ENCODE measurements around the gene CRYBA2. TPM values are rescaled to one million over a fixed set of nuclear protein-coding genes. Genes with fewer than 3 reads are reported as not detected.

CRYBA2 gene
- total RNA-seq, 1 experiment from 2014 or later = 13.5 TPM

DNA sequence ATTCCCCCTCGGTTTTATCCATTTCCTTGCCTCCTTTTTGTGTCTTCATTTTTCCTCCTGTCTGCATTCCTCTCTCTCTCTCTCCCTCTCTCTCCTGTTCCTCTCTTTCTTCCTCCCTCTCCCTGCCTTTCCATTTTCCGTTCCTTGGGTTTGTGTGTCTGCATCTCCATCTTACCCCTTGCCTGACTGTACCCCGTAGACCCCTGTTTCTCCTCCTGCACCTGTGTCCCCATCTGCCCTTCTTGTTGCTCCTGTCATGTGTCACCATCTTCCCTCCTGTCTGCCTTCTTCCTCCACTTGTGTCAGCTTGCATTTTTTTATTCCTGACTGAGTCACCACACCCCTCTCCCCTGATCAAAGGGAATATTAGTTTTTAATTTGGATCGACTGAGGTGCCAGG lies 32.0 kb downstream of the CRYBA2 start:
- no peak for ATAC-seq
- BruUV-seq (replicated peaks) = no TSS peak
- Histone ChIP-seq H3K9me3 (ENCODE audit: low read length) (no peaks in the 10 kb centered on the region), H3K79me2 (ENCODE audit: low read length) (no peaks in the 10 kb centered on the region), H3K9me2 (replicated peaks; ENCODE audit: low read length) (no peaks in the 10 kb centered on the region), H3K4me3 (ENCODE audit: low read length) (0 out of 2 replicates have a peak overlapping the region, but pooled peaks have one; percentile 12), H2AFZ (ENCODE audit: low read length) (no peak overlapping the region), H3K27me3 (ENCODE audit: low read length) (peaks cover 19% of the 10 kb centered on the region), H4K20me1 (ENCODE audit: low read length) (no peaks in the 10 kb centered on the region), H3K4me1 (ENCODE audit: insufficient read depth, low read length) (peaks cover 35% of the 10 kb centered on the region), H3K9ac (ENCODE audit: low read length) (no peak overlapping the region), H3K36me3 (ENCODE audit: low read depth, low read length) (no peaks in the 10 kb centered on the region), H3K27ac (ENCODE audit: low read length) (no peak overlapping the region), H3K4me2 (ENCODE audit: low read length) (peak overlapping the region; percentile 63), H3F3A (ENCODE audit: low read length, unreplicated experiment) (no peaks in the 10 kb centered on the region)
- TF ChIP-seq EZH2 (IDR thresholded peaks at IDR 0.05; ENCODE audit: low read length, unreplicated experiment) (no peak), EZH2phosphoT487 (IDR thresholded peaks at IDR 0.05; ENCODE audit: borderline replicate concordance, low read length) (no peak)
- TF ChIP-seq, protein P1, sequence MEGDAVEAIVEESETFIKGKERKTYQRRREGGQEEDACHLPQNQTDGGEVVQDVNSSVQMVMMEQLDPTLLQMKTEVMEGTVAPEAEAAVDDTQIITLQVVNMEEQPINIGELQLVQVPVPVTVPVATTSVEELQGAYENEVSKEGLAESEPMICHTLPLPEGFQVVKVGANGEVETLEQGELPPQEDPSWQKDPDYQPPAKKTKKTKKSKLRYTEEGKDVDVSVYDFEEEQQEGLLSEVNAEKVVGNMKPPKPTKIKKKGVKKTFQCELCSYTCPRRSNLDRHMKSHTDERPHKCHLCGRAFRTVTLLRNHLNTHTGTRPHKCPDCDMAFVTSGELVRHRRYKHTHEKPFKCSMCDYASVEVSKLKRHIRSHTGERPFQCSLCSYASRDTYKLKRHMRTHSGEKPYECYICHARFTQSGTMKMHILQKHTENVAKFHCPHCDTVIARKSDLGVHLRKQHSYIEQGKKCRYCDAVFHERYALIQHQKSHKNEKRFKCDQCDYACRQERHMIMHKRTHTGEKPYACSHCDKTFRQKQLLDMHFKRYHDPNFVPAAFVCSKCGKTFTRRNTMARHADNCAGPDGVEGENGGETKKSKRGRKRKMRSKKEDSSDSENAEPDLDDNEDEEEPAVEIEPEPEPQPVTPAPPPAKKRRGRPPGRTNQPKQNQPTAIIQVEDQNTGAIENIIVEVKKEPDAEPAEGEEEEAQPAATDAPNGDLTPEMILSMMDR (conservative IDR thresholded peaks at IDR 0.05; ENCODE audit: low read depth, low read length) = no peak
- DNase-seq = no peak
- CTCF ChIA-PET = no interaction called here
- POLR2A ChIA-PET (ENCODE audit: unreplicated experiment) = no interaction called here
- intact Hi-C loops (cut with micrococcal nuclease) = no loop called here

DNA sequence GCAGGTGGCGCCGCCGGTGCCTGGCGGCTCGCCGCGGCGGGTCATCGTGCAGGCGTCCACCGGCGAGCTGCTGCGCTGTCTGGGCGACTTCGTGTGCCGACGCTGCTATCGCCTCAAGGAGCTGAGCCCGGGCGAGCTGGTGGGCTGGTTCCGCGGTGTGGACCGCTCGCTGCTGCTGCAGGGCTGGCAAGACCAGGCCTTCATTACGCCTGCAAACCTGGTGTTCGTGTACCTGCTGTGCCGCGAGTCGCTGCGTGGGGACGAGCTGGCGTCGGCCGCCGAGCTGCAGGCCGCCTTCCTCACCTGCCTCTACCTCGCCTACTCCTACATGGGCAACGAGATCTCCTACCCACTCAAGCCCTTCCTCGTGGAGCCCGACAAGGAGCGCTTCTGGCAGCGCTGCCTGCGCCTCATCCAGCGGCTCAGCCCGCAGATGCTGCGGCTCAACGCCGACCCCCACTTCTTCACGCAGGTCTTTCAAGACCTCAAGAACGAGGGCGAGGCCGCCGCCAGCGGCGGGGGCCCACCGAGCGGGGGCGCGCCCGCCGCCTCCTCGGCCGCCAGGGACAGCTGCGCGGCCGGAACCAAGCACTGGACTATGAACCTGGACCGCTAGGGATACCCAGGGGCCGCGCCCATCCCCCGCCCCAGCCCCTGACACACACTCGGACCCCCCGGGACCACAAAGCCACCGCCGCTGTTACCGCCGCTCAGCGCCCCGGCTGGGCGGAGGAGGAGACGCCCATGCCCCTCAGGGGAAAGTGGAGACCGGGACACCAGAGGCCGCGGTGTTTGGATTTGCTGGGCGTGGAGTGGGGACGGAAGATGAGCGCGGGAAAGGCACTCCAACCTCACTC lies 32.7 kb downstream of the CRYBA2 start:
- no peaks in the 10 kb centered on the region for H3K9me2 ChIP-seq (replicated peaks; ENCODE audit: low read length)
- peaks cover 19% of the 10 kb centered on the region for H3K27me3 ChIP-seq (ENCODE audit: low read length)
- H3K9ac ChIP-seq (ENCODE audit: low read length) = no peak overlapping the region
- no peaks in the 10 kb centered on the region for H3F3A ChIP-seq (ENCODE audit: low read length, unreplicated experiment)
- intact Hi-C loops (cut with micrococcal nuclease) = no loop called here
- no peak for DNase-seq
- ChIA-PET CTCF (no interaction called here), POLR2A (ENCODE audit: unreplicated experiment) (no interaction called here)
- no peaks in the 10 kb centered on the region for H3K79me2 ChIP-seq (ENCODE audit: low read length)
- H4K20me1 ChIP-seq (ENCODE audit: low read length) = no peaks in the 10 kb centered on the region
- no peaks in the 10 kb centered on the region for H3K9me3 ChIP-seq (ENCODE audit: low read length)
- H3K36me3 ChIP-seq (ENCODE audit: low read depth, low read length) = no peaks in the 10 kb centered on the region
- BruUV-seq (replicated peaks) = no TSS peak
- peak overlapping the region; percentile 45; the same call in 1 of the 2 replicates for H3K4me3 ChIP-seq (ENCODE audit: low read length)
- TF ChIP-seq EZH2phosphoT487 (IDR thresholded peaks at IDR 0.05; ENCODE audit: borderline replicate concordance, low read length) (peak; percentile 83; the same call in 1 of the 2 replicates), EZH2 (IDR thresholded peaks at IDR 0.05; ENCODE audit: low read length, unreplicated experiment) (peak; percentile 94)
- TF ChIP-seq, protein P1 (conservative IDR thresholded peaks at IDR 0.05; ENCODE audit: low read depth, low read length) = no peak
- H3K4me1 ChIP-seq (ENCODE audit: insufficient read depth, low read length) = peaks cover 35% of the 10 kb centered on the region
- H3K27ac ChIP-seq (ENCODE audit: low read length) = no peak overlapping the region
- H2AFZ ChIP-seq (ENCODE audit: low read length) = no peak overlapping the region
- H3K4me2 ChIP-seq (ENCODE audit: low read length) = peak overlapping the region; percentile 63
- ATAC-seq = no peak

DNA sequence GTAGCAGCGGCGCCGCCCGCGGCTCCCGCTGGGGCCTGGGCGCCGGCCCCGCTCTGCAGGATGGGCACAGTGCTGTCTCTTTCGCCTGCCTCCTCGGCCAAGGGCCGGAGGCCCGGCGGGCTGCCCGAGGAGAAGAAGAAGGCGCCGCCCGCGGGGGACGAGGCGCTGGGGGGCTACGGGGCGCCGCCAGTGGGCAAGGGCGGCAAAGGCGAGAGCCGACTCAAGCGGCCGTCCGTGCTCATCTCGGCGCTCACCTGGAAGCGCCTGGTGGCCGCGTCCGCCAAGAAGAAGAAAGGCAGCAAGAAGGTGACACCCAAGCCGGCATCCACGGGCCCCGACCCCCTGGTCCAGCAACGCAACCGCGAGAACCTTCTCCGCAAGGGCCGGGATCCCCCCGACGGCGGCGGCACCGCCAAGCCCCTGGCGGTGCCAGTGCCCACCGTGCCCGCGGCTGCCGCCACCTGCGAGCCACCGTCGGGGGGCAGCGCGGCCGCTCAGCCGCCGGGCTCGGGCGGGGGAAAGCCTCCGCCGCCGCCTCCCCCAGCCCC lies 33.4 kb downstream of the CRYBA2 start:
- Histone ChIP-seq H3K9me2 (replicated peaks; ENCODE audit: low read length) (no peaks in the 10 kb centered on the region), H3K27me3 (ENCODE audit: low read length) (peaks cover 19% of the 10 kb centered on the region), H3K27ac (ENCODE audit: low read length) (no peak overlapping the region), H3K36me3 (ENCODE audit: low read depth, low read length) (no peaks in the 10 kb centered on the region), H3K9ac (ENCODE audit: low read length) (no peak overlapping the region), H3K4me3 (ENCODE audit: low read length) (peak overlapping the region; percentile 65), H3K4me1 (ENCODE audit: insufficient read depth, low read length) (peaks cover 35% of the 10 kb centered on the region), H4K20me1 (ENCODE audit: low read length) (no peaks in the 10 kb centered on the region), H3K9me3 (ENCODE audit: low read length) (no peaks in the 10 kb centered on the region), H2AFZ (ENCODE audit: low read length) (peak overlapping the region; percentile 83), H3K4me2 (ENCODE audit: low read length) (peak overlapping the region; percentile 92), H3F3A (ENCODE audit: low read length, unreplicated experiment) (no peaks in the 10 kb centered on the region), H3K79me2 (ENCODE audit: low read length) (no peaks in the 10 kb centered on the region)
- no TSS peak for BruUV-seq (replicated peaks)
- peak; percentile 4; the same call in 1 of the 2 replicates for ATAC-seq
- ChIA-PET POLR2A (ENCODE audit: unreplicated experiment) (no interaction called here), CTCF (interaction anchor here (0.7 kb wide), 1 partner anchor 56 kb away, joined by 3 read pairs; no protein-coding TSS in a partner anchor)
- DNase-seq = no peak
- TF ChIP-seq EZH2 (IDR thresholded peaks at IDR 0.05; ENCODE audit: low read length, unreplicated experiment) = peak; percentile 49
- TF ChIP-seq, protein P1 (conservative IDR thresholded peaks at IDR 0.05; ENCODE audit: low read depth, low read length) = no peak
- intact Hi-C loops (cut with micrococcal nuclease) = no loop called here

All from PC-3 (cell line).